GM19455 (cell line): ENCODE results near the gene SSR4.
"Not testable (repeated sequence)": the region's sequence is repeated elsewhere in the genome, so short reads cannot be mapped to it uniquely, and the experiment has no call there.

Experiments
- ATAC-seq: cut with Tn5 transposase; IDR thresholded peaks from one replicate; pipeline ENCODE4 v1.9.1; 2021; ENCODE audit not compliant: unreplicated experiment

The SSR4 gene

GRCh38 chrX:153803211-153804099 is 9.0 kb downstream of the SSR4 start:
- ATAC-seq = no peak

- ATAC-seq = no peak
These were observed 9.7 kb downstream of the SSR4 start for GRCh38 chrX:153804100-153804595.

GRCh38 chrX:153804621-153805020 is 10.2 kb downstream of the SSR4 start:
- ATAC-seq = no peak

- no peak for ATAC-seq
These were observed 11.0 kb downstream of the SSR4 start for GRCh38 chrX:153805436-153805835.

- ATAC-seq = no peak
These were observed 12.6 kb downstream of the SSR4 start for GRCh38 chrX:153806999-153807575.

GRCh38 chrX:153807976-153808375 is 13.5 kb downstream of the SSR4 start:
- ATAC-seq = no peak

- ATAC-seq = no peak
These were observed 17.8 kb downstream of the SSR4 start for GRCh38 chrX:153812220-153812619.

GRCh38 chrX:153813161-153813560 is 18.7 kb downstream of the SSR4 start:
- no peak for ATAC-seq

- no peak for ATAC-seq
These were observed 20.3 kb downstream of the SSR4 start for GRCh38 chrX:153814591-153815315.

- ATAC-seq = no peak
These were observed 22.6 kb downstream of the SSR4 start for GRCh38 chrX:153816831-153817690.

- ATAC-seq = not testable (repeated sequence)
These were observed 23.6 kb downstream of the SSR4 start for GRCh38 chrX:153818064-153818463.

- ATAC-seq = no peak
These were observed 24.3 kb downstream of the SSR4 start for GRCh38 chrX:153818571-153819383.

GRCh38 chrX:153819384-153820040 is 25.0 kb downstream of the SSR4 start:
- no peak for ATAC-seq

- ATAC-seq = no peak
These were observed 26.1 kb downstream of the SSR4 start for GRCh38 chrX:153820601-153821000.

- ATAC-seq = no peak
These were observed 26.6 kb downstream of the SSR4 start for GRCh38 chrX:153821066-153821465.

GRCh38 chrX:153824348-153824747 is 29.9 kb downstream of the SSR4 start:
- no peak for ATAC-seq

GRCh38 chrX:153825042-153825441 is 30.6 kb downstream of the SSR4 start:
- ATAC-seq = no peak

GRCh38 chrX:153827016-153827415 is 32.5 kb downstream of the SSR4 start:
- no peak for ATAC-seq

- ATAC-seq = no peak
These were observed 33.4 kb downstream of the SSR4 start for GRCh38 chrX:153827903-153828302.
